ENCODE results near the gene EDRF1. TPM values are rescaled to one million over a fixed set of nuclear protein-coding genes. Genes with fewer than 3 reads are reported as not detected.

EDRF1 gene
- total and polyA plus RNA-seq, 4 donors: 9.4 to 54.6 (median 17.6) TPM

DNA sequence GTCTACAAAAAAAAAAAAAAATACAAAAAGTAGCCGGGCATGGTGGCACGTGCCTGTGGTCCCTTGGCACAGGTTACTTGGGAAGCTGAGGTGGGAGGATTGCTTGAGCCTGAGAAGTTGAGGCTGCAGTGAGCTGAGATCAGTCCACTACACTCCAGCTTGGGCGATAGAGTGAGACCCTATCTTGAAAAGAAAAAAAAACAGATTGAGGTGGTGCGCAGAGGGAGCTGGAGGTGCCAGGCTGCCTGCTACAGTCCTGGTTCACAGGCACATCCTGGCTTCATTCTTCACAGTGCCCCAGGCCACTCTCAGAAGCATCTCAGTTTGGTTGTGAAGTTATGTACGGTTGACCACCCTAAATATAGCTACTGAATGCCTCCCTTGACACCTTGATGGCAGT lies 51.3 kb downstream of the EDRF1 start:
- H3K9me3 ChIP-seq (ENCODE audit: control insufficient read depth in 4 of 4, insufficient read depth in 3 of 4, low read length in 3 of 4): no peaks in the 10 kb centered on the region
- no peak for DNase-seq
- H3K4me1 ChIP-seq (ENCODE audit: control insufficient read depth in 5 of 5, insufficient read depth in 5 of 5, low read length in 5 of 5): peaks cover 0 to 12% (median 3%) of the 10 kb centered on the region in 5 donors
- no peaks in the 10 kb centered on the region for H3K27me3 ChIP-seq (ENCODE audit: control insufficient read depth in 3 of 3, insufficient read depth in 3 of 3, low read length in 2 of 3)
- H3K36me3 ChIP-seq (ENCODE audit: control insufficient read depth in 4 of 4, insufficient read depth in 4 of 4, low read length in 4 of 4): peaks cover 0 to 9% (median 2%) of the 10 kb centered on the region in 4 donors
- no peak overlapping the region for H3K4me3 ChIP-seq
- ATAC-seq (ENCODE audit: insufficient read depth, low FRiP score): no peak
- TF ChIP-seq, protein P1, sequence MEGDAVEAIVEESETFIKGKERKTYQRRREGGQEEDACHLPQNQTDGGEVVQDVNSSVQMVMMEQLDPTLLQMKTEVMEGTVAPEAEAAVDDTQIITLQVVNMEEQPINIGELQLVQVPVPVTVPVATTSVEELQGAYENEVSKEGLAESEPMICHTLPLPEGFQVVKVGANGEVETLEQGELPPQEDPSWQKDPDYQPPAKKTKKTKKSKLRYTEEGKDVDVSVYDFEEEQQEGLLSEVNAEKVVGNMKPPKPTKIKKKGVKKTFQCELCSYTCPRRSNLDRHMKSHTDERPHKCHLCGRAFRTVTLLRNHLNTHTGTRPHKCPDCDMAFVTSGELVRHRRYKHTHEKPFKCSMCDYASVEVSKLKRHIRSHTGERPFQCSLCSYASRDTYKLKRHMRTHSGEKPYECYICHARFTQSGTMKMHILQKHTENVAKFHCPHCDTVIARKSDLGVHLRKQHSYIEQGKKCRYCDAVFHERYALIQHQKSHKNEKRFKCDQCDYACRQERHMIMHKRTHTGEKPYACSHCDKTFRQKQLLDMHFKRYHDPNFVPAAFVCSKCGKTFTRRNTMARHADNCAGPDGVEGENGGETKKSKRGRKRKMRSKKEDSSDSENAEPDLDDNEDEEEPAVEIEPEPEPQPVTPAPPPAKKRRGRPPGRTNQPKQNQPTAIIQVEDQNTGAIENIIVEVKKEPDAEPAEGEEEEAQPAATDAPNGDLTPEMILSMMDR (IDR thresholded peaks at IDR 0.05; ENCODE audit: control extremely low read depth, extremely low read depth): no peak
- WGBS, 2 donors: 95 to 97% methylated on average over 5 of the region's 5 CpGs
- no peak overlapping the region for H3K9ac ChIP-seq (ENCODE audit: insufficient read depth in 1 of 2, low read length in 2 of 2)
- H3K27ac ChIP-seq (ENCODE audit: low read depth in 1 of 2, low read length in 1 of 2): no peak overlapping the region

DNA sequence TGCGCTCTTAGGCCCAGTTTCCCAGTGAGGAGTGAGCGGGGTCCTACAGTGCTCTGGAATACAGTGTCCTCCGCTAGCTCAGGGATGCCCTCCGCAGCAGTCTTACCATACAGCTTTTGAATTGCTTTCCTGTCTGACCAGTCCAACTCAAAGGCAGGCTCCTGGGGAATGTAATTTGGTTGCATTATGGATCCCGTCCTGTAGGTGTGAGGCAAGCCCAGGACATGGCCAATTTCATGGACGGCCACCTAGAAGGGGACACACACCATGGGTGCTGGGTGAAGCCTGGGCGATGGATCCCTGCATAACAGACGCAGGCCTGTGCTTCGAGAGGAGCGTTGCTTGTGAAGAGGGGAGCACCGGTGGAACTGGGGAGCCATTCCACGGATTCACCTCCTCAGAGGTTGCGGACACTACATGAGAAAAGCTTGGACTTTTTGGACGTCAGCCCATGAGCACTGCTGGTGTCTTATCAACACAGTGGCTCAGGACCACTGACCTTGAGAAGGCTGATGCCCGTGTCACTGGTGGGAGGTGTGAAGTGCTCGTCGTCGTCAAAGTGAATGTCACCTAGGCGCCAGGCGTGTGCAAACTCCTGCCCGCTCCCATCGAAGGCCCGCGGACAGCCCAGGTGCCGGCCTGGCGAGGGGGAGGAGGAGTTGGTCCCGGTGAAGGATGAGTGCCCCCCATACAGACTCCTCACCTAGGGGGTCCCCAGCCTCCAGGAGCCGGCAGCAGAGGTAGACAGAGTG lies 52.8 kb downstream of the EDRF1 start:
- no peak for ATAC-seq (ENCODE audit: insufficient read depth, low FRiP score)
- WGBS, 2 donors: 95% methylated on average over 28 of the region's 28 CpGs

DNA sequence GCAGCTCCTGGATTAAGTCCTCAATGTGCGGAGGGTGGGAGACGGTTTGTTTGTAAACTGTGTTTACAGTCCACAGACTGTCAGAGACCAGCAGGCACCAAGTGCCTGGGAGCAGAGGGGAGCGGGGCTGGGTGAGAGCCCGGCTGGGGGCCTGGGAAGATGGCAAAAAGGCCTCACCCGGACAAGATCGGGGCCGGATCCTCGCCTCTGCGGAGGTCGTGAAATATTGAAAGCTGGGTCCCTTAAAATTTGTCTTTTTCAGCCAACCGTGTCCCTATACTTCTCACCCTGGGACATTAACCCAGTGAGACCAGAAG lies 53.3 kb downstream of the EDRF1 start:
- peaks cover 0 to 4% (median 0%) of the 10 kb centered on the region in 4 donors for H3K36me3 ChIP-seq (ENCODE audit: control insufficient read depth in 4 of 4, insufficient read depth in 4 of 4, low read length in 4 of 4)
- TF ChIP-seq, protein P1 (IDR thresholded peaks at IDR 0.05; ENCODE audit: control extremely low read depth, extremely low read depth): no peak
- ATAC-seq (ENCODE audit: insufficient read depth, low FRiP score) (no peak), DNase-seq (no peak)
- H3K4me3 ChIP-seq: no peak overlapping the region
- 93 to 95% methylated on average over 11 of the region's 11 CpGs for WGBS, 2 donors
- H3K27me3 ChIP-seq (ENCODE audit: control insufficient read depth in 3 of 3, insufficient read depth in 3 of 3, low read length in 2 of 3): no peaks in the 10 kb centered on the region
- no peak overlapping the region for H3K27ac ChIP-seq (ENCODE audit: low read depth in 1 of 2, low read length in 1 of 2)
- no peaks in the 10 kb centered on the region for H3K9me3 ChIP-seq (ENCODE audit: control insufficient read depth in 4 of 4, insufficient read depth in 3 of 4, low read length in 3 of 4)
- H3K4me1 ChIP-seq (ENCODE audit: control insufficient read depth in 5 of 5, insufficient read depth in 5 of 5, low read length in 5 of 5): peaks cover 0 to 12% (median 3%) of the 10 kb centered on the region in 5 donors
- no peak overlapping the region for H3K9ac ChIP-seq (ENCODE audit: insufficient read depth in 1 of 2, low read length in 2 of 2)

More for the DNA sequence above, 52.8 kb downstream of the EDRF1 start:
- Histone ChIP-seq H3K27me3 (ENCODE audit: control insufficient read depth in 3 of 3, insufficient read depth in 3 of 3, low read length in 2 of 3) (no peaks in the 10 kb centered on the region), H3K4me3 (no peak overlapping the region), H3K27ac (ENCODE audit: low read depth in 1 of 2, low read length in 1 of 2) (no peak overlapping the region), H3K9ac (ENCODE audit: insufficient read depth in 1 of 2, low read length in 2 of 2) (no peak overlapping the region), H3K36me3 (ENCODE audit: control insufficient read depth in 4 of 4, insufficient read depth in 4 of 4, low read length in 4 of 4) (peaks cover 0 to 4% (median under 1%) of the 10 kb centered on the region in 4 donors), H3K9me3 (ENCODE audit: control insufficient read depth in 4 of 4, insufficient read depth in 3 of 4, low read length in 3 of 4) (no peaks in the 10 kb centered on the region), H3K4me1 (ENCODE audit: control insufficient read depth in 5 of 5, insufficient read depth in 5 of 5, low read length in 5 of 5) (peaks cover 0 to 12% (median 3%) of the 10 kb centered on the region in 5 donors)
- no peak for DNase-seq
- TF ChIP-seq, protein P1 (IDR thresholded peaks at IDR 0.05; ENCODE audit: control extremely low read depth, extremely low read depth): no peak
